ENCODE results near the gene CNTN6. TPM values are rescaled to one million over a fixed set of nuclear protein-coding genes. Genes with fewer than 3 reads are reported as not detected.
A peak's percentile ranks its signal among the peaks of the same experiment; 100 is the strongest.

Gene CNTN6
- 0.03 TPM for polyA plus RNA-seq (2012; ENCODE audit: low read depth, missing spikeins)

- FAIRE-seq (no peak), DNase-seq (ENCODE audit: insufficient read length, low spot score) (no peak)
- no peak for TF ChIP-seq POLR2A (IDR thresholded peaks at IDR 0.05; ENCODE audit: low read depth, low read length)
- TF ChIP-seq POU2F2 (IDR thresholded peaks at IDR 0.05; ENCODE audit: low read depth, low read length): no peak
- TF ChIP-seq POLR2AphosphoS5 (IDR thresholded peaks at IDR 0.05; ENCODE audit: low read depth, low read length): no peak
- no peak for TF ChIP-seq TAF1 (IDR thresholded peaks at IDR 0.05; ENCODE audit: low read depth, low read length)
- TF ChIP-seq PAX5 (IDR thresholded peaks at IDR 0.05; ENCODE audit: insufficient read depth, low read length, severe bottlenecking): no peak
- no peak for TF ChIP-seq SPI1 (IDR thresholded peaks at IDR 0.05; ENCODE audit: low read depth, low read length)
Observed at GRCh38 chr3:1092771-1093170, at the start of gene CNTN6. TSS of gene CNTN6 (plus strand) at chr3:1093024. CDS start at chr3:1148009, 54,985 bp downstream.

GRCh38 chr3:1048558-1048957, 44.3 kb upstream of the CNTN6 start:
- DNase-seq (ENCODE audit: insufficient read length, low spot score) (no peak), FAIRE-seq (no peak)
- no peak for TF ChIP-seq POLR2AphosphoS5 (IDR thresholded peaks at IDR 0.05; ENCODE audit: low read depth, low read length)
- TF ChIP-seq PAX5 (IDR thresholded peaks at IDR 0.05; ENCODE audit: insufficient read depth, low read length, severe bottlenecking): no peak
- TF ChIP-seq POLR2A (IDR thresholded peaks at IDR 0.05; ENCODE audit: low read depth, low read length): no peak
- no peak for TF ChIP-seq SPI1 (IDR thresholded peaks at IDR 0.05; ENCODE audit: low read depth, low read length)
- no peak for TF ChIP-seq POU2F2 (IDR thresholded peaks at IDR 0.05; ENCODE audit: low read depth, low read length)
- TF ChIP-seq TAF1 (IDR thresholded peaks at IDR 0.05; ENCODE audit: low read depth, low read length): no peak

GRCh38 chr3:1055870-1056269, 37.0 kb upstream of the CNTN6 start:
- DNase-seq (ENCODE audit: insufficient read length, low spot score) (no peak), FAIRE-seq (no peak)
- TF ChIP-seq POU2F2 (IDR thresholded peaks at IDR 0.05; ENCODE audit: low read depth, low read length) (no peak), TAF1 (IDR thresholded peaks at IDR 0.05; ENCODE audit: low read depth, low read length) (no peak), SPI1 (IDR thresholded peaks at IDR 0.05; ENCODE audit: low read depth, low read length) (no peak), POLR2AphosphoS5 (IDR thresholded peaks at IDR 0.05; ENCODE audit: low read depth, low read length) (no peak), PAX5 (IDR thresholded peaks at IDR 0.05; ENCODE audit: insufficient read depth, low read length, severe bottlenecking) (no peak), POLR2A (IDR thresholded peaks at IDR 0.05; ENCODE audit: low read depth, low read length) (no peak)

- DNase-seq (ENCODE audit: insufficient read length, low spot score) (no peak), FAIRE-seq (no peak)
- TF ChIP-seq POLR2AphosphoS5 (IDR thresholded peaks at IDR 0.05; ENCODE audit: low read depth, low read length): no peak
- no peak for TF ChIP-seq POLR2A (IDR thresholded peaks at IDR 0.05; ENCODE audit: low read depth, low read length)
- no peak for TF ChIP-seq TAF1 (IDR thresholded peaks at IDR 0.05; ENCODE audit: low read depth, low read length)
- TF ChIP-seq SPI1 (IDR thresholded peaks at IDR 0.05; ENCODE audit: low read depth, low read length): no peak
- TF ChIP-seq PAX5 (IDR thresholded peaks at IDR 0.05; ENCODE audit: insufficient read depth, low read length, severe bottlenecking): no peak
- TF ChIP-seq POU2F2 (IDR thresholded peaks at IDR 0.05; ENCODE audit: low read depth, low read length): no peak
Observed at GRCh38 chr3:1056744-1057143, 36.1 kb upstream of the CNTN6 start.

GRCh38 chr3:1057436-1057835, 35.4 kb upstream of the CNTN6 start:
- no peak for FAIRE-seq
- TF ChIP-seq POLR2AphosphoS5 (IDR thresholded peaks at IDR 0.05; ENCODE audit: low read depth, low read length): no peak
- no peak for TF ChIP-seq TAF1 (IDR thresholded peaks at IDR 0.05; ENCODE audit: low read depth, low read length)
- TF ChIP-seq POU2F2 (IDR thresholded peaks at IDR 0.05; ENCODE audit: low read depth, low read length): no peak
- TF ChIP-seq PAX5 (IDR thresholded peaks at IDR 0.05; ENCODE audit: insufficient read depth, low read length, severe bottlenecking): no peak
- TF ChIP-seq SPI1 (IDR thresholded peaks at IDR 0.05; ENCODE audit: low read depth, low read length): no peak
- TF ChIP-seq POLR2A (IDR thresholded peaks at IDR 0.05; ENCODE audit: low read depth, low read length): no peak
- no peak for DNase-seq (ENCODE audit: insufficient read length, low spot score)

- FAIRE-seq (no peak), DNase-seq (ENCODE audit: insufficient read length, low spot score) (no peak)
Observed at GRCh38 chr3:1068985-1069384, 23.8 kb upstream of the CNTN6 start.

GRCh38 chr3:1072041-1072440, 20.8 kb upstream of the CNTN6 start:
- no peak for FAIRE-seq
- DNase-seq (ENCODE audit: insufficient read length, low spot score): no peak
- TF ChIP-seq POLR2A (IDR thresholded peaks at IDR 0.05; ENCODE audit: low read depth, low read length) (no peak), PAX5 (IDR thresholded peaks at IDR 0.05; ENCODE audit: insufficient read depth, low read length, severe bottlenecking) (no peak), POLR2AphosphoS5 (IDR thresholded peaks at IDR 0.05; ENCODE audit: low read depth, low read length) (no peak), POU2F2 (IDR thresholded peaks at IDR 0.05; ENCODE audit: low read depth, low read length) (no peak), TAF1 (IDR thresholded peaks at IDR 0.05; ENCODE audit: low read depth, low read length) (no peak), SPI1 (IDR thresholded peaks at IDR 0.05; ENCODE audit: low read depth, low read length) (no peak)

More at GRCh38 chr3:1068985-1069384, 23.8 kb upstream of the CNTN6 start:
- no peak for TF ChIP-seq POLR2AphosphoS5 (IDR thresholded peaks at IDR 0.05; ENCODE audit: low read depth, low read length)
- no peak for TF ChIP-seq PAX5 (IDR thresholded peaks at IDR 0.05; ENCODE audit: insufficient read depth, low read length, severe bottlenecking)
- TF ChIP-seq TAF1 (IDR thresholded peaks at IDR 0.05; ENCODE audit: low read depth, low read length): no peak
- TF ChIP-seq POLR2A (IDR thresholded peaks at IDR 0.05; ENCODE audit: low read depth, low read length): no peak
- TF ChIP-seq SPI1 (IDR thresholded peaks at IDR 0.05; ENCODE audit: low read depth, low read length): no peak

- no peak for DNase-seq (ENCODE audit: insufficient read length, low spot score)
Observed at GRCh38 chr3:1079662-1080061, 13.2 kb upstream of the CNTN6 start.

GRCh38 chr3:1082108-1082507, 10.7 kb upstream of the CNTN6 start:
- TF ChIP-seq PAX5 (IDR thresholded peaks at IDR 0.05; ENCODE audit: insufficient read depth, low read length, severe bottlenecking) (no peak), POLR2A (IDR thresholded peaks at IDR 0.05; ENCODE audit: low read depth, low read length) (no peak), TAF1 (IDR thresholded peaks at IDR 0.05; ENCODE audit: low read depth, low read length) (no peak), POU2F2 (IDR thresholded peaks at IDR 0.05; ENCODE audit: low read depth, low read length) (no peak), POLR2AphosphoS5 (IDR thresholded peaks at IDR 0.05; ENCODE audit: low read depth, low read length) (no peak), SPI1 (IDR thresholded peaks at IDR 0.05; ENCODE audit: low read depth, low read length) (no peak)
- FAIRE-seq: peak; percentile 5
- no peak for DNase-seq (ENCODE audit: insufficient read length, low spot score)

More at GRCh38 chr3:1079662-1080061, 13.2 kb upstream of the CNTN6 start:
- TF ChIP-seq PAX5 (IDR thresholded peaks at IDR 0.05; ENCODE audit: insufficient read depth, low read length, severe bottlenecking) (no peak), POLR2A (IDR thresholded peaks at IDR 0.05; ENCODE audit: low read depth, low read length) (no peak), SPI1 (IDR thresholded peaks at IDR 0.05; ENCODE audit: low read depth, low read length) (no peak), POLR2AphosphoS5 (IDR thresholded peaks at IDR 0.05; ENCODE audit: low read depth, low read length) (no peak), TAF1 (IDR thresholded peaks at IDR 0.05; ENCODE audit: low read depth, low read length) (no peak)
- FAIRE-seq: no peak

- DNase-seq (ENCODE audit: insufficient read length, low spot score) (no peak), FAIRE-seq (no peak)
- TF ChIP-seq TAF1 (IDR thresholded peaks at IDR 0.05; ENCODE audit: low read depth, low read length): no peak
- TF ChIP-seq POU2F2 (IDR thresholded peaks at IDR 0.05; ENCODE audit: low read depth, low read length): no peak
Observed at GRCh38 chr3:1087066-1087560, 5.7 kb upstream of the CNTN6 start.

All from GM12891 (cell line).